ENCODE data around the gene IGFBP5. TPM values are rescaled to one million over a fixed set of nuclear protein-coding genes. Genes with fewer than 3 reads are reported as not detected.

IGFBP5 gene
- total RNA-seq, 1 donor from 2014 or later, result 26.1 TPM

DNA sequence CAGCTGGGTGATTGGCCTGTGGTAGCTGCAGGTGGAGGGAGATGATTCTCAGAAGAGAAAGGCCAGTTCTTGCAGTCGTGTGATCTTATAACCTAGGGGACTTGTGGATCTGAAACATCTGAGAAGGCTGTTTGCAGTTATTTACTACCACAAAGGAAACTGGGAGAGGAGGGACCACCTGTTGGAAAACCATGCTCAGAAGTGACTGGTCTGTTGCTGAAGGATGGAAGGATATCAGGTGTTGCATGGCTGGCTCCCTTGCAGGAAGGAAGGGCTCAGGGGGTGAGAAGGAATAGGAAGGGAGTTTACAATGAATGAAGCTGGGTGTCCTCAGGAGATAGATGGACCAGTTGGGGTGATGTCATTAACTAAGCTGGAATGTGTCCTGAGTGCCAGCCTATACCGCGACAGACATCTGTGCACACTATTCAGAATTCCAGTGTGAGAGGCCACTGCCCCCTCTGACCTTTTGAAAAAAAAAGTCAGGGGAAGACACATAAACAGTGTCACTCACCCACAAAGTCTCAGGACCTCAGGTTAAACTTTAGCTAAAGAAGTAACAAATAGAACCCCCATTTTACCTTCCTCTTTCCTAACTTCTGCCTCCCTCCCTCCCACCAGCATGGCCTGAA is 44.6 kb downstream of the IGFBP5 start:
- no peak for DNase-seq (ENCODE audit: low spot score in 2 of 2)
- FAIRE-seq, result no peak

DNA sequence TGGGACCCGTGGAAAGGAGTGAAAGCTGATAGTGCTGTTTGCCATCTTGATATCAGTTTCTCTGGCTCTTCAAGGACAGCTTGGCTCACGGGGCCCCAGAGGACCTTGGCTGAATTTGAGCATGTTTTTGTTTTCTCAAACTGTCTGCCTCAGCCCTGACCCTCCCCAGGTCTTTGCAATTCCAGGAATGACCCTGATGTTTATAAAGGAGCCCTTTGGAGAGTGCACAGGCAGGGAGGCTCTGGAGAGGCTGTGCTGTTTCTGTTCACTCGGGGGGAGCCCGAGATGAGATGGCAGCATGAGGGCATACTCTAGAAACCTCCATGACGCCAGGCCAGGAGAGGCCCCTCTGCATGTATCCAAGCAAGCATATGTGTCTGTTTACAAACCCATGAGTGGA is 45.8 kb downstream of the IGFBP5 start:
- no peak for FAIRE-seq

DNA sequence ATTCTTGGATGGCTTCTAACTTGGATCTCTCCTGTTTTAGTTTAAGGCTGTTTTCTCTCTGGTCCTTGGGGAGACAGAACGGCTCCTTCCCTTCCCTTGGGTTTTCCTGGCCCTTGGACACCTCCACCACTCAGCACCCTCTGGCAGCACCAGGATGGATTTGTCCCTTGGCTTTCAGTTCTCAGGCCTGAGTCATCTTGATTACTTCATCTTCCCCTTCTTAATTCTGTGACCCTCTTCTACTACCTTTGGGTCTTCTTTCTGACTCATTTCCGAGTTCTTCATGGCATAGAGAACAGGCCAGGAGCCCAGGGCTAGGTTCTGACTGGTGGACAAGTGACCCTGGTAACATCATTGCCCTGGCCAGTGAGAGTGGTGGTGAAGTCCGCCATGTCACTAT is 47.2 kb downstream of the IGFBP5 start:
- FAIRE-seq, result no peak

More for the DNA sequence above, 45.8 kb downstream of the IGFBP5 start:
- no peak for DNase-seq (ENCODE audit: low spot score in 2 of 2)

DNA sequence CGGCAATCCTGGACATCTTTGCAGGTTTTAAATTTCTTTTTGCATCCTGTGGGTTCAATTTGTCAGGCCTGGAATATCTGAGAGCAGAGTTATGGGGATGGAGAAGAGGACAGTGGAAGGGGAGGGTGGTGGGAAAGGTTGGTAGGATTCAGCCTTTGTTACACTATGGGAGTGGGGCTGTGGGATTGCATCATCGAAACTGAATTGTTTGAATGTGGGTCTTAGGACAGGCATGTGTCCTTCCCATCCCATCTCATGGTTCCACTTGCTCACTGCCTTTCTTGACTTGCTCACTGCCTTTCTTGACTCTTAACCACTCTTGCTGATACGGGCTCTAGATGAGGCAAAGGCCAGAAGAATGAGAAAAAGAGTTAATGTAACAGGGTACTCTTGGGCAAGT is 49.2 kb downstream of the IGFBP5 start:
- FAIRE-seq (no peak), DNase-seq (ENCODE audit: low spot score in 2 of 2) (no peak)

More for the DNA sequence above, 47.2 kb downstream of the IGFBP5 start:
- DNase-seq (ENCODE audit: low spot score in 2 of 2), result no peak

DNA sequence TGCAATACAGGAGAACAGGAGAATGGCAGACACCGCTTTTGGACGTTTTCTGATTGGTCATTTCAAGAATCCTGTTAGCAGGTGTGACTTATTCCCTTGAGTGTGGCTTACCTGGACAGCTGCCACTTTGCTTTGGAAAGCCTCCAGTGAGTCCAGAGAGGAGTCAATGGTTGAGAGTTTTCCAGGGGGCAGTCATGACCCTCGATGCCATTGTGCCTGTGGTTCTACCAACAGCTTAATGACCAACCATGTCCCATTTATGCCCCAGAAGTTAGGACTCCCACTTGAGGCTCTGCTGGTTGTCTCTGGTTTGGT is 49.8 kb downstream of the IGFBP5 start:
- DNase-seq (ENCODE audit: low spot score in 2 of 2) (no peak), FAIRE-seq (no peak)

DNA sequence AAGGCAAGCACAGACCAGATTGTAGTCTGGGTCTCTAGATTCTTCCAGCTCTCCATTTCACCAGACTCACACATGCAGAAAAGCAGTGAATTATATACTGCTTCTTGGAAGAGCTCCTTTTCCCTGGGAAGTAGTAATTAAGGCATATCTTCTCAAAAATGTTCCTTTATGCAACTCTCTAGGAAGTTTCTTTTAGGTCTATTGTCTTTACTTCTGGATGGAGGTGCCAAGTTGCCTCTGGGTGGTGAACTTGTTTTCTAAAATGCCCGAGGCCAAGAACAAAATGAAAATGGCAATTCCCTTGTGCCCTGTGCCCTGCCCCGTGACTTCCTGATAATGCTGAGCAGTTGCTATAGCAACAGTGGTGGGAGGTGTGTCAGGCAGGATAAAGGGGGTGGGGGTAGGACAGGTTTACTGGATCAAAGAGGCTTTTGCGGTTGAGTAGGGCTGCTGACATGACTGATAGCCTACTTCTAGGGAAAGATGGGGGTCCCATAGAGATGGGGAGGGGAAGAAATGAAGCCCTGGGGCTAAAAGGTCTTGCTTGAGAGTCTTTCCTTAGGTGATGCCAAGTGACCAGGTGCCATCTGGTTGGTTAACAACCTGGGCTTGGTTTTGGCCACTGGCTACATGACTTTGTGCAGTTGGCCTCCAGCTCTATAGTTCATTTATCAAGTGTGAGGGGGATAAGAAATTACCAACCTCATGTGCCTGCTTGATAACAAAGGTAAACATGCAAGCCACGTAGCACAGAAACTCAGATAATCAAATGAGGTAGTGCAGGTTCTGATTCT is 50.3 kb downstream of the IGFBP5 start:
- no peak for FAIRE-seq
- DNase-seq (ENCODE audit: low spot score in 2 of 2), result no peak

DNA sequence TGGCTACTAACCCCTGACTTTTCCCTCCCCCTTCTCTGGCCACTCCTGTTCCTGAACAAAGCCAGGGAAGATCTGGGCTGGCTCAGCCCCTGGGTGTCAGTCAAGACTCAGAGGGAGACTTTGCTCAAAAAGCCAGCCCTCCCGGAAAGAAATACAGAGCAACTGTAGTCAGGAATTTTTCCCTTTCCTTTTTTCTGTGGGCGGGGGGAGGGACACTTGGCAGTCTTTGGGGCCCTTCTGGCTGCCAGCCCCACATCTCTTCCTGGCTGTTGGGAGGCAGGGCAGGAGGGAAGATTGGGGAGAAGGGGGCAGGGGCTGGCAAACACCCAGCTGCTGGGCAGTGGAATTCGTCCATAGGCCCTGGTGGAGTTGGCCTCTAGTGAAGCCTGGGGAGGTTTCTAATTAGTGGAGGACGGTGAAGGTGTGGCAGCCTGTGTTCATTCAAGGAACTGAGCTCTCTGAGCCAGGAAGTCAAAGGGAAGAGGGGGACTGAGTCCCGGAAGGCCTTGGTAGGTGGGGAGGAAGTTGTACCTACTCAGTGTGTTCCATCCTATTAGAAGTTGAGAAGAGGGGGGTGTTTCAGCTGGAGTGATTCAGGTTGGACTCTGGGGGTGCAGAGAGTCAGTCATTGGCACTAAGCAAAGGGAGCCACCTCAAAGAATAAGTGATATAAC is 51.2 kb downstream of the IGFBP5 start:
- DNase-seq (ENCODE audit: low spot score in 2 of 2) (no peak), FAIRE-seq (no peak)

DNA sequence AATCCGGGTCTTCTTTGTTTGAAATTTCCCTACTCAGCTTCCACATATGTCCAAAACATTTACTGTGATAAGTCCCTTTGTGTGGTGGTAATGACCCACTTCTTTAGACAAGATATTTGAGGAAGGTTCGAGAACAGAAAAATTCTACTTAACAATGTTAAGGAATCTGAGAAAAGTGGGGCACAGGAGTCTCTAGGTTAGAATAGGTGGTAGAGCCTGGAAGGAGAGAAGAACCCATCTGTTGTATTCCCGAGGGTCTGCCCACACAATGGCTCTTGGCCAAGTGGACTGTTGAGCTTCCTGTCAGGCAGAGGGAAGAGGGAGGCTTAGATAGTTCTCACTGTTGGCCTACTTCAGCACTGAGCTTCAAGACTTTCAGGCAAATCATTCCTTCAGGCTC is 57.9 kb downstream of the IGFBP5 start:
- FAIRE-seq (no peak), DNase-seq (ENCODE audit: low spot score in 2 of 2) (no peak)

DNA sequence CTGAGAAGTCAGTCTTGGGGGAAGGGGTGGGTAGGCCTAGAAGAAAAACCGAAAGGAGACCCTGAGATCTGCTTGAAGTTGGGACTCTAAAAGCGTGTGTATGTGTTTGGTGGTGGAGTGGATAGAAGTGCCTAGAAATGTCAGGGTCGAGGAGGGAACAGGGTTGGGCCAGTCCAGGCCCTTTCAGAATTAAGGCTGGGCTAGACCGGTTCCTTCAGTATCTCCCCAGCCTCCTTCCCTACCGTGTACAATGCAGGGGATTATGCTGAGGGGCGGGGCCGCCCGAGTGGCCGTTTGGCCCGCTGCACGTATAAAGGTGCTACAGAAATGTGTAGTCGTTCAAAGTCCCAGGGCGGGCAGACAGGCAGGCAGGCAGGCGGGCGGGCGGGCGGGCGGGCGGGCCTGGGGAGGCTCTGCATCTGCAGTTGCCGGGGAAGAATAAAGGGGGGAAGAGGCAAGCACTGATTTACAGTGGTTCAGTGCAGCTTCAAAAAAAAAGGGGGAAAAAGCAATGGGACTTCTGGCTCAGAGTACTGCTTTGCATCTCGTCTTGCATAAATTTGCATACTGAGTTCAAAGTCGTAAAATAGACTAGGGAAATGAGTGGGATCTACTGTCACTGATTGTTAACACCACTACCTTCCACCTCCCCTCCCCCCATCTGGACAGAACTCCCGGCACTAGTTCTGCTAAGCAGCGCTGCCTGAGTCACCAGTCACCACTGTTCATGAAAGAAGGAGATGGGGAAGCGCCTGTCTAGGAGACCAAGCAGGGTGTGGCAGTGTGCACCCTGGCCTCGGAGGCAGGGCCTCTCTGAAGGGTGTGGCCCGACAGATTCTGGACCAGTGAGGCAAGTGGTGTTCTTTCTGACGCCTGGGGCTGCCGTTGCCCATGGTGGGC is 58.5 kb downstream of the IGFBP5 start:
- FAIRE-seq, result no peak
- peak in 1 of 2 donors; percentile 51 for DNase-seq (ENCODE audit: low spot score in 2 of 2)

DNA sequence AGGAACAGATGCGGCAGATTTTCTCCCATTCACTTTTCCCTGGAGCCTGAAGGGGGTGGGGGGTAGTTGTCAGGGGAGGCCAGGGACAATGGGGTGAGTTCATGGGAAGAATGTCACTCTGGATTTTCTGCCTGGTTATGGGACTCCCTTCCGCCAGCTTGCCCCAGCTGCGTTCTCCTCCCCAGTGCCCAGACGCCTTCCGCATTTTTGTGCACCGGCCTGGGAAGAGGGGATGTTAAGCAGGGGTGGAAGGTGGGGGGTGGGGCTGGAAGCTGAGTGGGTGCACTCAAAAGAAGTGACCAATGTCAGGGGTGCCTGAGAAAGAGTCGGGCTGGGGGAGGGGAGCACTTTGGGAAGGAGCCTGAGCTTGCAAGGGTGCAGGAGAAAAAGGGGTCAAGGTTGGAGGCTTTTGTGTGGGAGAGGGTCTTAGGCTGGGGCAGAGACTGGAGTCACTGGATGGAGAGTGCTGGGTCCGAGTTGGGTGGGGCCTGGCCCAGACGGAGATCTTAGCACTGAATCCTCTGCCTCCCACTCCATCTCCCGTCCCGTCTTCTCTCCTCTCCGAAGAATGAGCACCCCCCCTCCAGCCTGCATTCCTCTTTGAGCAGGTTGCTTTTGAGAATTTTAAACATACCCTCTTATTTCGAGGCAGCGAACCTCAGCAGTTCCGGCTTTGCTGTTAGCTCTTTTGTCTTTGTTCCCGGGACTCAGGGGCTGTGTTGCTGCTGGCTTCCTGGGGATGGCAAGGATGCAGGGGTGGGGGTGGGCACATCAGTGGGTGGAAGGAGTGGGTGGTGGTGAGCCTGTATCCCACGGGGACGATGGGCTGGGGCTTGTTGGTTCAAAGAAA is 59.4 kb downstream of the IGFBP5 start:
- DNase-seq (ENCODE audit: low spot score in 2 of 2), result no peak
- FAIRE-seq, result no peak

DNA sequence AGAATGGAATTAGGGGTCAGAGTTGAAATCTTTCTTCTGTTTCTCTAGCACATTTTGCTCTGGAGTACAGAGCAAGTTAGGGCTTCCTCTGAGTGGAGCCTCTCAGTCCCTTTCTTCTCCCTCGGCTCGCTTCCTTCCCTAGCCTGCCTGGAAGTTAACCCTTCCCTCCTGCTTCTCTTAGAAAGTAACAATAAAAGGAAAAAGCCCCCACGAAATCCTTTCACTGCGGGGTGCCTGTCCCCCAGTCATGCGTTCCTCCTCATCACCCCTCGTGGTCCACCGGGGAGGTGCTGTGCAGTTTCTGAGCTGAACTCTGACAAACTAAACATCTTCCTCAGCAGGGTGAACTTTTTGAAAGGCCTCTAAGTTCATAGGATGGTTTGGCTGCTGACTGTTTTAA is 60.2 kb downstream of the IGFBP5 start:
- FAIRE-seq (no peak), DNase-seq (ENCODE audit: low spot score in 2 of 2) (no peak)

DNA sequence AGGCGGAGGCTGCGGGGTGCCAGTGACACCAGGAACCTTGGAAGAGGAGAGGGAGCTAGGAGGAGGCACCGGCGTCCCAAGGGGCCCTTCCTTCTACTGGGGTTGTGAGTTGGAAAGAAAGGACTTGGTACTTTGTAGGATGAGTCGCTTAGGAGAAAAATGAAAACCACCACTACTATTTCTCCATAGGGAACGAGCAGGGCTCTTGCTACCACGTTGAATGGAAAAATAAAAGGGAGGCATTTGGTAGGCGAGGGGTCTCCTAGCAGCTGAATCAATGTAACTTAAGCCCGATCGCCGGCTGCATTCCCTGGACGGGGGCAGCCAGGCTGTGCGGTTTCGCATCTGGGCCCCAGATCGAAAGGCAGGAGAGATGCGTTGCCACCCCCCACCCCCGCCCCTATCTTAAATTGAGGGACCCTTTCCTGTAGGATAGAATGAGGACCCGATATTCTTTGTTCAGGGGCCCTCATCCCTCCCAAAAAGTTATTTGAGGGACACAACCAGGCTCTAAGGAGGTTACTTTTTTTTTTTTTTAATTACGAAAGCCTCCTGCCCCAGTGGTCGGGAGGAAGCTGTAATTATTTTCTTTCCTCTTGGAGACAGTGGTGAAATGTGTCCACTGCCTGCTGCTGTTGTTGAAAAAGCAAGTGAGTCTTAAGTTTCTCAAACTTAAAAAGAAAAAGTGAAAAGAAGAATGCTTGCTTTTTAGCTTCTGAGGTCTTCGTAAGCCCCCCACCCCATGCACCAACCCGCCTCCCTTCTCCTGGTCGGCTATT is 60.8 kb downstream of the IGFBP5 start:
- DNase-seq (ENCODE audit: low spot score in 2 of 2) (no peak), FAIRE-seq (no peak)

DNA sequence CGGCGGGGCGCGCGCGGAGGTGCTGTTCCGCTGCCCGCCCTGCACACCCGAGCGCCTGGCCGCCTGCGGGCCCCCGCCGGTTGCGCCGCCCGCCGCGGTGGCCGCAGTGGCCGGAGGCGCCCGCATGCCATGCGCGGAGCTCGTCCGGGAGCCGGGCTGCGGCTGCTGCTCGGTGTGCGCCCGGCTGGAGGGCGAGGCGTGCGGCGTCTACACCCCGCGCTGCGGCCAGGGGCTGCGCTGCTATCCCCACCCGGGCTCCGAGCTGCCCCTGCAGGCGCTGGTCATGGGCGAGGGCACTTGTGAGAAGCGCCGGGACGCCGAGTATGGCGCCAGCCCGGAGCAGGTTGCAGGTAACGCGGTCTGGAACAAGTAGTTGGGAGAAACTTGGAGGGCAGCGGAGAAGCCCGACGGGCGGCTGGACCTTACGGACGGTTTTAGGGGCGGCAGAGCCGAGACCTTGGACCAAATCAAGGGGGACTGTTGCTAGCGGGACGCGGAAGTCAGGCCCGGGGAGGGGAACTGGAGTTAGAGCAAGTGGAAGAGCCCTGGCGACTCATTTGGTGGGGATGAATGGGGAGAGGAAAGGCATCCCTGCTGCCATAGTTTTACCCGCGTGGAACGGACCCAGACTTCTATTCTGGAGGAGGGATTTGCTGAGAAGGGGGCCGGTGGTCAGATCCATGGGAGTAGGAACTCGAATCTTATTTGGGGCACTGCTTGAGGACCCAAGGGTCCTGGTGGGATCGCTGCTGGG is 61.6 kb downstream of the IGFBP5 start:
- DNase-seq (ENCODE audit: low spot score in 2 of 2) (no peak), FAIRE-seq (no peak)

DNA sequence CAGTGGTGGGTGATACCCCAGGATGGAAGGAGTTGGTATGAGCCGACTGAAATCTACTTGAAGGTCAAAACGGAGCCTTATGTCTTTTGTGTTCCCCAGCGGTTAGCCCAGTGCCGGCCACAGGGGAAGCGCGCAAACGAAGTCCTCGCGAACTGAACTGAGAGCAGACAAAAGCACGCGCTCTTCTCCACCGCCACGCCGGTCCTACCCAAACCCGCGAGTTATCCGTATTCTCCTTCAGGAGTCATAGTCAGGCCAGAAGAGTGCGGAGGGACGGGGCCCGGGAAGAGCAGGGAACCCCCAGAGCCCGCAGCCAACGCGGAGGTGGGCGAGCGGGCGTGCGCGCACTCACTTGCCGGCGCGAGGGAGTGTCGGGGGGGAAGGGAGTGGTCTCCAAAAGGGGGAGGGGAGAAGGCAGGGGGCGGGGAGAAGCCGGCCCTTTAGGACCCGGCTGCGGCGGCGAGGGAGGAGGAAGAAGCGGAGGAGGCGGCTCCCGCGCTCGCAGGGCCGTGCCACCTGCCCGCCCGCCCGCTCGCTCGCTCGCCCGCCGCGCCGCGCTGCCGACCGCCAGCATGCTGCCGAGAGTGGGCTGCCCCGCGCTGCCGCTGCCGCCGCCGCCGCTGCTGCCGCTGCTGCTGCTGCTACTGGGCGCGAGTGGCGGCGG is 62.3 kb downstream of the IGFBP5 start, which contains the start of gene IGFBP2:
IGFBP2 (plus strand) TSS at position 469 of the 664 bp plus-strand sequence; CDS start at position 573, 104 bp downstream.
- DNase-seq (ENCODE audit: low spot score in 2 of 2), result no peak
- no peak for FAIRE-seq

DNA sequence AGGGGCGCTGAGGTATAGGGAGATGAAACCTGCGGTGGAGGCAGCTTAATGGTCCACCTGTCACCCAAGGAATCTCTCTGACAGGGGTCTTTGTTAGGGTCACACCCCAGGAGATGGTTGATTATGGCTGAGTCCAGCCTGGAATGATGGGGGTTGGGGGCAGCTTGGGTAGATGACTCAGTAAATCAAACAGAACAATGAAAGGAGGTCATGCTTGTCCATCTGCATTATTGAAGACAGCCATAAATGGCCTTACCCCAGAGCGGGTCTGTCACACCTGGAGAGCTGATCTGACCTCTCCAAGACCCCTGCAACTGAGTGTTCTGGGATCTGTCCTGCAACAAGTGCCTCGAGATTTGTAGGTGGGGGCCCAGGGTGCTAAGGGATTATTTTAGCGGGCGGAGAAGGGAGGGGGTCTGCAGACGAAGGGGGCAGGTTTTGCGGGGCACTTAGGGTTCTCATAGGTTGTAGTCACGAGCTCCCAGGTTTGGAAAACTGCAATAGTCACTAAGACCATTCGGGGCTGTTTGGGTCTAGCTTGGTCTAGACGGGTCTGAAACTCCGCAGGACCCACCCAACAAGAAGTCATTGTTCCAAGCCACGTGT is 62.9 kb downstream of the IGFBP5 start:
- no peak for DNase-seq (ENCODE audit: low spot score in 2 of 2)
- FAIRE-seq, result no peak

DNA sequence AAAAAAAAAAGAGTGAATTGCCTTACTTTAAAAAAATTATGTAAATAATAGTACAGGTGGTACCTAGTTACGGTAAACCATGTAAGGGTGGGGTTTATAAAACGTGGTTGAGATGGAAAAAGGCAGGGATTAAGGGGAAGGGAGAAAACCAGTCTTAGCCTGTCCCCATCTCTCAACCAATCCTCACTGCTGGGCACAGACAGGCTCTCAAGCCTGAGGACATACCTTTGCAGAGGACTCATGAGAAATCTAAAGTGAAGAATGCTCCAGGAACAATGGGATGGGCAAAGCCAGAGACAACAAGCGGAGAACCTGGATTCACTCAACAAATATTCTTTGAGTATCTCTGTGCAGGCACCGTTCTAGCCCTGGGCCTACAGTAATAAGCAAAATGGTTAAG is 65.6 kb downstream of the IGFBP5 start:
- DNase-seq (ENCODE audit: low spot score in 2 of 2), result no peak
- no peak for FAIRE-seq

DNA sequence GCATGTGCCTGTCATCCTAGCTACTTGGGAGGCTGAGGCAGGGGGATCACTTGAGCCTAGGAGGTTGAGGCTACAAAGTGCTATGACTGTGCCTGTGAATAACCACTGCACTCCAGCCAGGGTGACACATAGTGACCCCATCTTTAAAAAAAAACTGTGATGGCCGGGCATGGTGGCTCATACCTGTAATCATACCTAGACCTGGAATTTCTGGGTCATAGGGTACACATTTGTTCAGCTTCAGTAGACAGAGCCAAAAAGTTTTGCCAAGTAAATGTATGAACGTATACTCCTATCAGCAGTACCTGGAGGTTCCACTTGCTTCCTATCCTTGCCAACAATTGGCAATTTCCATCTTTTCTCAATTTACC is 68.5 kb downstream of the IGFBP5 start:
- DNase-seq (ENCODE audit: low spot score in 2 of 2) (no peak), FAIRE-seq (no peak)
